Activated naive CD4-positive, alpha-beta T cell treated with anti-CD3 and anti-CD28 coated beads, Interleukin-2, amount 50 U/mL, for 72 hours (primary cell): ENCODE data around the gene MAP2K6. TPM values are rescaled to one million over a fixed set of nuclear protein-coding genes. Genes with fewer than 3 reads are reported as not detected.
A peak's percentile ranks its signal among the peaks of the same experiment; 100 is the strongest.

Source experiments
- ATAC-seq, 2 donors: fragments of 150-1000 bp; cut with Tn5 transposase; 2 replicates each; pipeline ENCODE4 v1.10.0; 2021; ENCODE audit warnings: mild to moderate bottlenecking in 2 of 2, moderate library complexity in 2 of 2
- DNase-seq, 2 donors: peaks; one replicate each; pipeline ENCODE4 v3.0.0; 2021 to 2022; ENCODE audit warnings: low spot score in 2 of 2
- H3K27ac Mint-ChIP-seq, 2 donors: one replicate each; pipeline ENCODE4 v1.8.0; 2022; ENCODE audit warnings: mild to moderate bottlenecking in 2 of 2, mixed read lengths in 2 of 2
- H3K36me3 Mint-ChIP-seq, 2 donors: one replicate each; pipeline ENCODE4 v1.8.0; 2022; ENCODE audit warnings: mixed read lengths in 2 of 2
- H3K9me3 Mint-ChIP-seq, 2 donors: one replicate each; pipeline ENCODE4 v1.8.0; 2022; ENCODE audit warnings: mixed read lengths in 2 of 2
- total RNA-seq, 2 donors: library from RNA; stranded (reverse); gene quantifications; one replicate each; pipeline ENCODE4 v1.2.3, GENCODE V29; 2022

The MAP2K6 gene
- total RNA-seq, 2 donors from 2014 or later = 3.2 to 5.8 TPM

- H3K27ac Mint-ChIP-seq = no peak overlapping the region
- no peak for ATAC-seq
- no peaks in the 10 kb centered on the region for H3K9me3 Mint-ChIP-seq
Measured at GRCh38 chr17:69561462-69561861, 147.0 kb downstream of the MAP2K6 start.

GRCh38 chr17:69565447-69565846 is 150.9 kb downstream of the MAP2K6 start:
- H3K36me3 Mint-ChIP-seq = no peaks in the 10 kb centered on the region
- H3K27ac Mint-ChIP-seq = no peak overlapping the region
- ATAC-seq = no peak

More at GRCh38 chr17:69561462-69561861, 147.0 kb downstream of the MAP2K6 start:
- no peaks in the 10 kb centered on the region for H3K36me3 Mint-ChIP-seq
- no peak for DNase-seq

GRCh38 chr17:69567130-69567529 is 152.6 kb downstream of the MAP2K6 start:
- no peak for ATAC-seq
- Mint-ChIP-seq H3K36me3 (no peaks in the 10 kb centered on the region), H3K27ac (no peak overlapping the region), H3K9me3 (no peaks in the 10 kb centered on the region)
- DNase-seq = no peak

More at GRCh38 chr17:69565447-69565846, 150.9 kb downstream of the MAP2K6 start:
- no peaks in the 10 kb centered on the region for H3K9me3 Mint-ChIP-seq
- DNase-seq = no peak

- no peaks in the 10 kb centered on the region for H3K9me3 Mint-ChIP-seq
- no peaks in the 10 kb centered on the region for H3K36me3 Mint-ChIP-seq
- no peak overlapping the region for H3K27ac Mint-ChIP-seq
- DNase-seq (no peak), ATAC-seq (no peak)
Measured at GRCh38 chr17:69572747-69573146, 158.2 kb downstream of the MAP2K6 start.

- Mint-ChIP-seq H3K9me3 (no peaks in the 10 kb centered on the region), H3K27ac (no peak overlapping the region), H3K36me3 (no peaks in the 10 kb centered on the region)
- ATAC-seq = no peak
- no peak for DNase-seq
Measured at GRCh38 chr17:69573396-69573795, 158.9 kb downstream of the MAP2K6 start.

GRCh38 chr17:69574257-69575197 is 160.0 kb downstream of the MAP2K6 start:
- DNase-seq (no peak), ATAC-seq (no peak)
- no peak overlapping the region for H3K27ac Mint-ChIP-seq

GRCh38 chr17:69575346-69575761 is 160.9 kb downstream of the MAP2K6 start:
- no peaks in the 10 kb centered on the region for H3K9me3 Mint-ChIP-seq
- no peak overlapping the region for H3K27ac Mint-ChIP-seq
- DNase-seq (no peak), ATAC-seq (no peak)
- no peaks in the 10 kb centered on the region for H3K36me3 Mint-ChIP-seq

More at GRCh38 chr17:69574257-69575197, 160.0 kb downstream of the MAP2K6 start:
- Mint-ChIP-seq H3K9me3 (no peaks in the 10 kb centered on the region), H3K36me3 (no peaks in the 10 kb centered on the region)

- Mint-ChIP-seq H3K9me3 (no peaks in the 10 kb centered on the region), H3K27ac (no peak overlapping the region), H3K36me3 (no peaks in the 10 kb centered on the region)
- ATAC-seq (no peak), DNase-seq (no peak)
Measured at GRCh38 chr17:69577098-69577497, 162.6 kb downstream of the MAP2K6 start.

- Mint-ChIP-seq H3K9me3 (no peaks in the 10 kb centered on the region), H3K36me3 (no peaks in the 10 kb centered on the region), H3K27ac (no peak overlapping the region)
- ATAC-seq (no peak), DNase-seq (no peak)
Measured at GRCh38 chr17:69578385-69578936, 164.0 kb downstream of the MAP2K6 start.

GRCh38 chr17:69579961-69580677 is 165.6 kb downstream of the MAP2K6 start:
- Mint-ChIP-seq H3K9me3 (no peaks in the 10 kb centered on the region), H3K27ac (no peak overlapping the region), H3K36me3 (no peaks in the 10 kb centered on the region)
- no peak for DNase-seq
- no peak for ATAC-seq

GRCh38 chr17:69581061-69581961 is 166.8 kb downstream of the MAP2K6 start:
- DNase-seq = peak in 1 of 2 donors; percentile 6

GRCh38 chr17:69588316-69588715 is 173.8 kb downstream of the MAP2K6 start:
- ATAC-seq = no peak
- Mint-ChIP-seq H3K36me3 (no peaks in the 10 kb centered on the region), H3K27ac (no peak overlapping the region), H3K9me3 (no peaks in the 10 kb centered on the region)
- no peak for DNase-seq

More at GRCh38 chr17:69581061-69581961, 166.8 kb downstream of the MAP2K6 start:
- no peaks in the 10 kb centered on the region for H3K36me3 Mint-ChIP-seq
- no peak overlapping the region for H3K27ac Mint-ChIP-seq
- no peaks in the 10 kb centered on the region for H3K9me3 Mint-ChIP-seq
- peak; percentile 58 to 72 for ATAC-seq

- ATAC-seq (no peak), DNase-seq (no peak)
- Mint-ChIP-seq H3K36me3 (no peaks in the 10 kb centered on the region), H3K27ac (no peak overlapping the region), H3K9me3 (no peaks in the 10 kb centered on the region)
Measured at GRCh38 chr17:69588827-69589239, 174.3 kb downstream of the MAP2K6 start.

GRCh38 chr17:69590671-69591070 is 176.2 kb downstream of the MAP2K6 start:
- no peak for ATAC-seq
- DNase-seq = no peak
- Mint-ChIP-seq H3K36me3 (no peaks in the 10 kb centered on the region), H3K27ac (no peak overlapping the region), H3K9me3 (no peaks in the 10 kb centered on the region)

- DNase-seq (no peak), ATAC-seq (no peak)
- no peak overlapping the region for H3K27ac Mint-ChIP-seq
- H3K9me3 Mint-ChIP-seq = no peaks in the 10 kb centered on the region
- no peaks in the 10 kb centered on the region for H3K36me3 Mint-ChIP-seq
Measured at GRCh38 chr17:69592692-69593350, 178.3 kb downstream of the MAP2K6 start.

GRCh38 chr17:69593351-69593715 is 178.8 kb downstream of the MAP2K6 start:
- no peak overlapping the region for H3K27ac Mint-ChIP-seq
- ATAC-seq (no peak), DNase-seq (no peak)
- H3K9me3 Mint-ChIP-seq = no peaks in the 10 kb centered on the region
- no peaks in the 10 kb centered on the region for H3K36me3 Mint-ChIP-seq
